AML-193 (cell line): ENCODE results near the gene ECM2.
"Not testable (repeated sequence)": the region's sequence is repeated elsewhere in the genome, so short reads cannot be mapped to it uniquely, and the experiment has no call there.

Source experiments
- DNase-seq, 2 experiments: peaks; one replicate each; lab custom pipeline; 2025; lab: John Stamatoyannopoulos, UW

ECM2 gene

GRCh38 chr9:92535940-92536850 is at the start of gene ECM2:
Gene ECM2, minus strand, starts transcription at chr9:92535990. Its CDS starts 13,124 bp downstream, at chr9:92522866.
- no peak for DNase-seq

GRCh38 chr9:92576175-92576574 is 40.4 kb upstream of the ECM2 start:
- DNase-seq, result peak in 1 of 2 experiments; percentile 26

- DNase-seq, result not testable (repeated sequence)
Observed at GRCh38 chr9:92573612-92574011, 37.8 kb upstream of the ECM2 start.

GRCh38 chr9:92571871-92572270 is 36.1 kb upstream of the ECM2 start:
- not testable (repeated sequence) for DNase-seq

- no peak for DNase-seq
Observed at GRCh38 chr9:92564982-92565381, 29.2 kb upstream of the ECM2 start.

- DNase-seq, result no peak
Observed at GRCh38 chr9:92564504-92564903, 28.7 kb upstream of the ECM2 start.

GRCh38 chr9:92563116-92564100 is 27.6 kb upstream of the ECM2 start:
- DNase-seq, result no peak

- DNase-seq, result no peak
Observed at GRCh38 chr9:92562461-92562967, 26.7 kb upstream of the ECM2 start.

- DNase-seq, result no peak
Observed at GRCh38 chr9:92561374-92562330, 25.9 kb upstream of the ECM2 start.

GRCh38 chr9:92558612-92559374 is 23.0 kb upstream of the ECM2 start:
- no peak for DNase-seq

GRCh38 chr9:92550765-92551164 is 15.0 kb upstream of the ECM2 start:
- DNase-seq, result no peak

GRCh38 chr9:92547356-92547755 is 11.6 kb upstream of the ECM2 start:
- DNase-seq, result no peak

- DNase-seq, result no peak
Observed at GRCh38 chr9:92545002-92545510, 9.3 kb upstream of the ECM2 start.

GRCh38 chr9:92543972-92544371 is 8.2 kb upstream of the ECM2 start:
- no peak for DNase-seq

GRCh38 chr9:92538541-92538940 is 2.8 kb upstream of the ECM2 start:
- no peak for DNase-seq

GRCh38 chr9:92534674-92535073 is 1.1 kb downstream of the ECM2 start:
- DNase-seq, result no peak

- DNase-seq, result no peak
Observed at GRCh38 chr9:92534204-92534603, 1.6 kb downstream of the ECM2 start.

GRCh38 chr9:92530893-92531292 is 4.9 kb downstream of the ECM2 start:
- DNase-seq, result no peak

- no peak for DNase-seq
Observed at GRCh38 chr9:92529124-92529523, 6.7 kb downstream of the ECM2 start.

GRCh38 chr9:92528522-92528849 is 7.3 kb downstream of the ECM2 start:
- no peak for DNase-seq
